Muscle of arm (tissue), 12 donors: Measurements from ENCODE around the gene EPHB6. TPM values are rescaled to one million over a fixed set of nuclear protein-coding genes. Genes with fewer than 3 reads are reported as not detected.

ENCODE experiments used
- DNase-seq: peaks from one replicate; pipeline ENCODE4 v3.0.0-alpha.2; 2013
- polyA plus RNA-seq, 12 donors: library from polyadenylated mRNA; unstranded; fragments of 120-200 nt; gene quantifications; one replicate each; pipeline ENCODE4 v1.2.1, GENCODE V29; 2013; ENCODE audit not compliant: insufficient read length in 12 of 12

Gene EPHB6
- polyA plus RNA-seq, 12 donors, result 2.1 to 34.3 (median 5.1) TPM; not detected in 1

- no peak for DNase-seq
These were observed 21.5 kb upstream of the EPHB6 start for GRCh38 chr7:142833174-142834048.

- no peak for DNase-seq
These were observed 19.4 kb upstream of the EPHB6 start for GRCh38 chr7:142835487-142835886.

GRCh38 chr7:142836426-142836825, 18.4 kb upstream of the EPHB6 start:
- no peak for DNase-seq

GRCh38 chr7:142838461-142839213, 16.2 kb upstream of the EPHB6 start:
- no peak for DNase-seq

- DNase-seq, result no peak
These were observed 12.6 kb upstream of the EPHB6 start for GRCh38 chr7:142842251-142842766.

- no peak for DNase-seq
These were observed 7.5 kb upstream of the EPHB6 start for GRCh38 chr7:142847353-142847752.

GRCh38 chr7:142851269-142851668, 3.6 kb upstream of the EPHB6 start:
- no peak for DNase-seq

- no peak for DNase-seq
These were observed 3.0 kb upstream of the EPHB6 start for GRCh38 chr7:142851919-142852318.

GRCh38 chr7:142853739-142854371, 1.0 kb upstream of the EPHB6 start:
- peak; percentile 72 for DNase-seq

GRCh38 chr7:142855114-142855743, 353 bp downstream of the EPHB6 start:
- DNase-seq, result no peak

GRCh38 chr7:142855756-142856564, 1.1 kb downstream of the EPHB6 start:
- DNase-seq, result no peak

- DNase-seq, result no peak
These were observed 1.8 kb downstream of the EPHB6 start for GRCh38 chr7:142856565-142857245.

GRCh38 chr7:142857625-142858024, 2.7 kb downstream of the EPHB6 start:
- no peak for DNase-seq

- DNase-seq, result no peak
These were observed 4.5 kb downstream of the EPHB6 start for GRCh38 chr7:142859411-142859810.

GRCh38 chr7:142859829-142860228, 5.0 kb downstream of the EPHB6 start:
- DNase-seq, result no peak

- no peak for DNase-seq
These were observed 6.1 kb downstream of the EPHB6 start for GRCh38 chr7:142860968-142861367.

GRCh38 chr7:142862351-142862750, 7.5 kb downstream of the EPHB6 start:
- no peak for DNase-seq

GRCh38 chr7:142862786-142863400, 8.0 kb downstream of the EPHB6 start:
- DNase-seq, result no peak

GRCh38 chr7:142863891-142864685, 9.2 kb downstream of the EPHB6 start:
- no peak for DNase-seq
